Psoas muscle (tissue), 8 donors: Measurements from ENCODE around the gene DHX40. TPM values are rescaled to one million over a fixed set of nuclear protein-coding genes. Genes with fewer than 3 reads are reported as not detected.

Source experiments
- ATAC-seq, 4 donors: fragments of 200-7000 bp; cut with Tn5 transposase; one replicate each; pipeline ENCODE4 v1.9.1; 2020; ENCODE audit warnings: moderate library complexity in 3 of 4, mild to moderate bottlenecking in 2 of 4
- DNase-seq, 2 donors: peaks; one replicate each; pipeline ENCODE4 v3.0.0-alpha.2; 2020
- H3K27ac ChIP-seq: fragments of 200-600 bp; one replicate; pipeline ENCODE4 v1.8.0; 2022
- H3K27me3 ChIP-seq, 3 donors: fragments of 200-600 bp in 1 of 3; one replicate each; pipeline versions ENCODE4 v1.6.1 to v1.8.0; 2013 to 2022; ENCODE audit warnings: low read length in 2 of 3, mild to moderate bottlenecking in 2 of 3, moderate library complexity in 1 of 3; ENCODE audit not compliant: insufficient read depth in 3 of 3
- H3K36me3 ChIP-seq, 2 donors: fragments of 200-600 bp in 1 of 2; one replicate each; pipeline versions ENCODE4 v1.6.1 to v1.8.0; 2013 to 2022; ENCODE audit warnings: low read depth in 1 of 2, mild to moderate bottlenecking in 1 of 2, moderate library complexity in 1 of 2; ENCODE audit not compliant: insufficient read depth in 1 of 2
- H3K4me1 ChIP-seq: fragments of 200-600 bp; one replicate; pipeline ENCODE4 v1.8.0; 2022
- H3K4me3 ChIP-seq: fragments of 200-600 bp; one replicate; pipeline ENCODE4 v1.8.0; 2022; ENCODE audit warnings: mild to moderate bottlenecking
- H3K9me3 ChIP-seq: fragments of 200-600 bp; one replicate; pipeline ENCODE4 v1.8.0; 2022
- WGBS, 3 donors: extraction: QIAGEN DNeasy Blood & Tissue Kit; methylation state at CpG; one replicate each; pipeline versions ENCODE4 v1.1.6 to v1.1.7; 2013; 5-methylcytosine and 5-hydroxymethylcytosine counted together
- intact Hi-C, 2 donors: fragments of 100-400 bp; cut with DNase I; formaldehyde crosslinking; loops; one replicate each; pipeline versions ENCODE4 v1.11.0 to v1.14.2; 2022
- polyA plus RNA-seq, 3 donors: library from polyadenylated mRNA; stranded (reverse); fragments of 200-250 nt; gene quantifications; one replicate each; pipeline ENCODE4 v1.2.3, GENCODE V29; 2013
- total RNA-seq, 4 donors: library from RNA; stranded (reverse); fragmentation: NEBNext Ultra II Directional in 2 of 4; extraction: Animal tissue kit (Norgen Biotek cat#: 25700) in 2 of 4; gene quantifications; one replicate each; pipeline versions ENCODE4 v1.2.1 to v1.2.4, GENCODE V29; 2021 to 2023
- TF ChIP-seq, protein P1 (sequence below): fragments of 200-600 bp; IDR thresholded peaks from one replicate; pipeline ENCODE4 v1.8.0; 2022; ENCODE audit warnings: antibody characterized with exemption
- donor health status: healthy with polysubstance abuse.
- donor health status: DM: no; HTN: no; CAD: no; lungs with moderate emphysema.
- donor health status: Bipolar disorder and iron deficiency.
- donor health status: healthy.
- donor health status: DM: yes; HTN: yes; CAD: no.
- donor health status: DM: no; HTN: no; CAD: no.
- donor health status: DM: no; HTN: no; CAD: no.
- donor health status: DM: yes; HTN: yes; CAD: no.

The DHX40 gene
- total and polyA plus RNA-seq, 7 donors, result 8.5 to 21.8 (median 17.2) TPM

DNA sequence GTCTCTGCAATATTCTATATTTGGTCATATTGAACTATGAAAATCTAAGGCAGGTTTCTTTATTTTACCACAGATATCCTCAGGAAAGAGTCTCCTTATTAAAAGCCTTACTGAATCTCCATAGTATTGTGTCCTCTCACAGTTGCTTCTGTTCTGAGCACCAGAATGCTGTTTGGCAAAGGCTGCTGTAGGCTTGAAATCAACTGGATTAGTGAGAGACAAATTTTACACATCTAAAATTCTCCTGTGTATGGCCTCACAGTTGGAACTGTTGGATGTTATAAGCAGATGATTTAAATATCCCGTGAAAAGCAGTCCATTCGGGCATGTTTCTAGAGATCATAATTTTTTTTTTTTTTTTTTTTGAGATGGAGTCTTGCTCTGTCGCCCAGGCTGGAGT is 63.8 kb downstream of the DHX40 start:
- Histone ChIP-seq H3K9me3 (no peaks in the 10 kb centered on the region), H3K4me1 (peaks cover 77% of the 10 kb centered on the region)
- TF ChIP-seq, protein P1, sequence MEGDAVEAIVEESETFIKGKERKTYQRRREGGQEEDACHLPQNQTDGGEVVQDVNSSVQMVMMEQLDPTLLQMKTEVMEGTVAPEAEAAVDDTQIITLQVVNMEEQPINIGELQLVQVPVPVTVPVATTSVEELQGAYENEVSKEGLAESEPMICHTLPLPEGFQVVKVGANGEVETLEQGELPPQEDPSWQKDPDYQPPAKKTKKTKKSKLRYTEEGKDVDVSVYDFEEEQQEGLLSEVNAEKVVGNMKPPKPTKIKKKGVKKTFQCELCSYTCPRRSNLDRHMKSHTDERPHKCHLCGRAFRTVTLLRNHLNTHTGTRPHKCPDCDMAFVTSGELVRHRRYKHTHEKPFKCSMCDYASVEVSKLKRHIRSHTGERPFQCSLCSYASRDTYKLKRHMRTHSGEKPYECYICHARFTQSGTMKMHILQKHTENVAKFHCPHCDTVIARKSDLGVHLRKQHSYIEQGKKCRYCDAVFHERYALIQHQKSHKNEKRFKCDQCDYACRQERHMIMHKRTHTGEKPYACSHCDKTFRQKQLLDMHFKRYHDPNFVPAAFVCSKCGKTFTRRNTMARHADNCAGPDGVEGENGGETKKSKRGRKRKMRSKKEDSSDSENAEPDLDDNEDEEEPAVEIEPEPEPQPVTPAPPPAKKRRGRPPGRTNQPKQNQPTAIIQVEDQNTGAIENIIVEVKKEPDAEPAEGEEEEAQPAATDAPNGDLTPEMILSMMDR, result no peak

DNA sequence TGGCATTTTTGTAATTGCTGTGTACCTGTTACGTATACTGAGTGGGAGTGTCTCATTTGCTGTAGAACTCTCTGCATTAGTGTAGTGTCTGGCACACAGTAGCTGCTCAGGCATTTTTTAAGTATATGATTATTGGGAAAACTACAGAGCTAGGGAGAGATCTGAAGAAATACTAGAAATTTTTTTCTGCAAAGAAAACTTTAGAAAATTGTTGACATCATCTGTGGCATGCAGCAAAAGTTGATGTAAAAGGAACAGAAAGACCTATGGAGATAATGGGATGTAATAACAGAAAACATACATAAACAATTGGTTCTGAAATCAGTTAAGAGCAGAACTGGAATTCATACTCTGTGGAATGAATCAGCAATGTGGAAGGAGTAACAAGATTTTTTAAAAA is 65.9 kb downstream of the DHX40 start:
- Histone ChIP-seq H3K4me3 (no peak overlapping the region), H3K4me1 (peaks cover 82% of the 10 kb centered on the region), H3K27me3 (no peaks in the 10 kb centered on the region), H3K36me3 (peaks cover 0 to 3% of the 10 kb centered on the region in 2 donors), H3K27ac (no peak overlapping the region), H3K9me3 (no peaks in the 10 kb centered on the region)
- ATAC-seq (no peak), DNase-seq (no peak)
- 95 to 100% (median 100%) methylated on average over 1 of the region's 1 CpG for WGBS, 3 donors
- intact Hi-C loops, result no loop called here
- TF ChIP-seq, protein P1, result no peak

More for the DNA sequence above, 63.8 kb downstream of the DHX40 start:
- intact Hi-C loops, result no loop called here
- Histone ChIP-seq H3K27ac (peak overlapping the region; percentile 4), H3K36me3 (no peaks in the 10 kb centered on the region), H3K4me3 (no peak overlapping the region), H3K27me3 (no peaks in the 10 kb centered on the region)
- ATAC-seq, result peak in 2 of 4 donors; percentile 37 to 61
- DNase-seq, result no peak
- WGBS, 3 donors, result 21 to 58% (median 37%) methylated on average over 2 to 3 of the region's 3 CpGs

DNA sequence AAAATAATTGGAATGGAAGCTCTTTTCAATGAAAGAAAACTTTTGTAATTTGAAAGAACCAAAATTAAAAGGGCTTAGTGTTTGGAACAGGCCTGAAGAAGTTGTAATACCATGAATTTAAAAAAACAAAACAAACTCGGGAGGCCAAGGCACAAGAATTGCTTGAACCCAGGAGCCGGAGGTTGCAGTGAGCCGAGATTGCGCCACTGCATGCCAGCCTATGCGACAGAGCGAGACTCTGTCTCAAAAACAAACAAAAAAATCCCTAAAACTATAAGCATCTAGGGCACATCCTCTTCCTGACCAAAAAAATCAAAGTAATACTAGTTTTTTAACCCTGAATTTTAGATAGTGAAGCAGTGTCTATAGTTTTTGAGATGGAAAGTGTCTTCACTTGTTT is 67.0 kb downstream of the DHX40 start:
- Histone ChIP-seq H3K9me3 (no peaks in the 10 kb centered on the region), H3K4me1 (peaks cover 73% of the 10 kb centered on the region), H3K4me3 (no peak overlapping the region), H3K27ac (no peak overlapping the region), H3K36me3 (peaks cover 0 to 3% of the 10 kb centered on the region in 2 donors), H3K27me3 (no peaks in the 10 kb centered on the region)
- TF ChIP-seq, protein P1, result no peak
- 89 to 92% (median 92%) methylated on average over 6 of the region's 6 CpGs for WGBS, 3 donors
- no peak for ATAC-seq
- no peak for DNase-seq
- intact Hi-C loops, result no loop called here

DNA sequence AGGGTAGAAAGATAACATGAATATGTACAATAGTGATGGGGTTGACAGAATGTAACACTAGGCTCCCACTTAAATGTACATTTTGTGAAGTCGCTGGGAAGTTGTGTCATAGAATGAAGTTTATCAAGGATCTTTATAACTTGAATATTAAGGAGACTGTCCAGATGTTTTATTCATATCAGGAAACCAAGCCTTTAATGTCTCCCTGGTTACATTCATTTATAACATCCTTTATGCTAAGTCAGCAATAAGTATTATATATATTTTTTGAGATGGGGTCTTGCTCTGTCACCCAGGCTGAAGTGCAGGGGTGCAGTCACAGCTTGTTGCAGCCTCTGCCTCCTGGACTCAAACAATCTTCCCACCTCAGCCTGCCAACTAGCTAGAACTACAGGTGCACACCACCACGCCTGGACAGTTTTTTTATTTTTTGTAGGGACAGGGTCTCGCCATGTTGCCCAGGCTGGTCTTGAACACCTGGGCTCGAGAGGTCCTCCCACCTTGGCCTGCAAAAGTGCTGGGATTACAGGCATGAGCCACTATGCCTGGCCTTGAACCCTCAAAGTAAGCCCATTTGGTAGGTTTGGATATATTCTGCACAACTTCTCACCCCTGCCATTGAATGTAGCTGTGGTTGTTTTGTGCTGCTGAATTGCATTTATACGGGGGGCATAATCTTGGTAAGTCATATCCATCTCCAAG is 68.4 kb downstream of the DHX40 start:
- H3K27ac ChIP-seq, result no peak overlapping the region
- H3K4me1 ChIP-seq, result peaks cover 63% of the 10 kb centered on the region

More for the DNA sequence above, 68.4 kb downstream of the DHX40 start:
- TF ChIP-seq, protein P1, result no peak
- Histone ChIP-seq H3K27me3 (no peaks in the 10 kb centered on the region), H3K9me3 (no peaks in the 10 kb centered on the region), H3K36me3 (peaks cover 0 to 3% of the 10 kb centered on the region in 2 donors), H3K4me3 (no peak overlapping the region)
- ATAC-seq (no peak), DNase-seq (no peak)
- WGBS, 3 donors, result 82 to 86% (median 86%) methylated on average over 5 of the region's 5 CpGs
- intact Hi-C loops, result no loop called here
